HCT116 (cell line): ENCODE results near the gene PCDHB14. TPM values are rescaled to one million over a fixed set of nuclear protein-coding genes. Genes with fewer than 3 reads are reported as not detected.
"Not testable (repeated sequence)": the region's sequence is repeated elsewhere in the genome, so short reads cannot be mapped to it uniquely, and the experiment has no call there.

ENCODE experiments used
- ATAC-seq: fragments of 200-7000 bp; cut with Tn5 transposase; 2 replicates; pipeline ENCODE4 v1.9.1; 2020; ENCODE audit warnings: mild to moderate bottlenecking, moderate library complexity
- BruUV-seq: library from RNA; stranded (reverse); fragments of 400-500 nt; replicated peaks from 2 replicates; lab custom pipeline; 2021; lab: Mats Ljungman, UMichigan
- CTCF ChIA-PET: fragments of 300-600 bp; sonication (Branson Sonifier 250); formaldehyde crosslinking; loops from one replicate; lab custom pipeline; 2021; ENCODE audit warnings: antibody characterized with exemption; lab: Charles Lee
- POLR2A ChIA-PET: fragments of 300-600, 350-600 bp; sonication (Branson Sonifier 250); formaldehyde crosslinking; loops from one replicate; lab custom pipeline; 2021; ENCODE audit warnings: antibody characterized with exemption; lab: Charles Lee
- RAD21 ChIA-PET, 2 experiments: fragments of 300-600 bp; sonication (Branson Sonifier 250); formaldehyde crosslinking; loops; one replicate each; lab custom pipeline; 2023; ENCODE audit warnings: low total read pairs in 2 of 2; ENCODE audit not compliant: uncharacterized antibody in 2 of 2, unreplicated experiment in 2 of 2, low non-redundant PET in 1 of 2; lab: Charles Lee
- DNase-seq: peaks from one replicate; pipeline ENCODE4 v3.0.0-alpha.2; 2010; ENCODE audit warnings: low read depth, low spot score
- H2AFZ ChIP-seq: fragments of 200-600 bp; shearing (Covaris generic), sonication (generic); 2 replicates; pipeline ENCODE4 v1.6.1; 2017; ENCODE audit warnings: low read depth, mixed run types, mixed read lengths, antibody characterized with exemption, low read length; ENCODE audit not compliant: poor library complexity, severe bottlenecking
- H3K27ac ChIP-seq: 2 replicates; pipeline ENCODE4 v1.5.1; 2012; ENCODE audit warnings: low read depth, low read length
- H3K27me3 ChIP-seq: fragments of 200-600 bp; sonication (generic); 2 replicates; pipeline ENCODE4 v1.6.1; 2016; ENCODE audit warnings: mixed run types, low read length, mixed read lengths; ENCODE audit not compliant: insufficient read depth
- H3K36me3 ChIP-seq, 2 experiments: fragments of 200-500 bp in 1 of 2; fragments of 200-600 bp in 1 of 2; sonication (Bioruptor generic) in 1 of 2; sonication (generic) in 1 of 2; 2 replicates each; pipeline versions ENCODE4 v1.5.1 to v1.6.1; 2014 to 2016; ENCODE audit warnings: low read length in 2 of 2, inconsistent platforms in 1 of 2, mixed read lengths in 1 of 2, mixed run types in 1 of 2; ENCODE audit not compliant: insufficient read depth in 2 of 2, control insufficient read depth in 1 of 2
- H3K4me1 ChIP-seq, 2 experiments: fragments of 200-600 bp in 1 of 2; sonication (generic) in 1 of 2; 2 replicates each; pipeline versions ENCODE4 v1.5.1 to v1.6.1; 2012 to 2017; ENCODE audit warnings: low read length in 2 of 2, inconsistent platforms in 1 of 2, mild to moderate bottlenecking in 1 of 2, mixed read lengths in 1 of 2, mixed run types in 1 of 2, moderate library complexity in 1 of 2; ENCODE audit not compliant: insufficient read depth in 2 of 2, control insufficient read depth in 1 of 2
- H3K4me2 ChIP-seq: fragments of 200-600 bp; sonication (generic); 2 replicates; pipeline ENCODE4 v1.6.1; 2017; ENCODE audit warnings: mixed run types, low read length, mixed read lengths
- H3K4me3 ChIP-seq, 2 experiments: fragments of 200-600 bp in 1 of 2; sonication (generic) in 1 of 2; replicated peaks in 1 of 2; 2 replicates each; pipeline ENCODE4 v1.5.1; 2011 to 2016; ENCODE audit warnings: low read length in 2 of 2, control low read depth in 1 of 2, low read depth in 1 of 2, mild to moderate bottlenecking in 1 of 2, mixed read lengths in 1 of 2, mixed run types in 1 of 2
- H3K79me2 ChIP-seq: fragments of 200-600 bp; sonication (generic); 2 replicates; pipeline ENCODE4 v1.6.1; 2017; ENCODE audit warnings: mild to moderate bottlenecking, mixed run types, low read length, moderate library complexity, mixed read lengths; ENCODE audit not compliant: insufficient read depth
- H3K9ac ChIP-seq: fragments of 200-600 bp; sonication (generic); 2 replicates; pipeline ENCODE4 v1.6.1; 2016; ENCODE audit warnings: low read length, mixed read lengths
- H3K9me2 ChIP-seq: fragments of 200-600 bp; sonication (generic), shearing (Covaris generic); 2 replicates; pipeline ENCODE4 v1.6.1; 2017; ENCODE audit warnings: mixed run types, mild to moderate bottlenecking, moderate library complexity; ENCODE audit not compliant: insufficient read depth
- H3K9me3 ChIP-seq, 2 experiments: fragments of 200-500 bp in 1 of 2; fragments of 200-600 bp in 1 of 2; sonication (Bioruptor generic) in 1 of 2; sonication (generic) in 1 of 2; 2 replicates each; pipeline ENCODE4 v1.6.1; 2014 to 2017; ENCODE audit warnings: low read length in 2 of 2, mixed read lengths in 2 of 2, inconsistent platforms in 1 of 2, low read depth in 1 of 2, mild to moderate bottlenecking in 1 of 2, mixed run types in 1 of 2, moderate library complexity in 1 of 2; ENCODE audit not compliant: control insufficient read depth in 1 of 2, insufficient read depth in 1 of 2
- H4K20me1 ChIP-seq: fragments of 200-600 bp; sonication (generic), shearing (Covaris generic); 2 replicates; pipeline ENCODE4 v1.6.1; 2017; ENCODE audit warnings: mixed run types, mild to moderate bottlenecking, moderate library complexity; ENCODE audit not compliant: insufficient read depth
- SIN3A ChIP-seq: IDR thresholded peaks from 2 replicates; pipeline ENCODE4 v1.6.1; 2012; ENCODE audit warnings: low read depth
- YY1 ChIP-seq: IDR thresholded peaks from 2 replicates; pipeline ENCODE4 v1.6.1; 2011; ENCODE audit warnings: low read length, low read depth, moderate library complexity, mild to moderate bottlenecking; ENCODE audit not compliant: insufficient replicate concordance; ENCODE audit errors: extremely low read depth
- intact Hi-C: fragments of 100-400 bp; cut with micrococcal nuclease; formaldehyde crosslinking; loops from 2 replicates; pipeline ENCODE4 v1.10.0; 2022
- total RNA-seq: library from RNA; stranded (reverse); gene quantifications from one replicate; pipeline ENCODE4 v1.2.1, GENCODE V29; 2021; ENCODE audit not compliant: unreplicated experiment

PCDHB14 gene
- total RNA-seq, 1 experiment from 2014 or later: 0.27 TPM

- no peak for TF ChIP-seq YY1
Observed at GRCh38 chr5:141192110-141192725, 30.9 kb upstream of the PCDHB14 start, which contains the start of gene PCDHB10 (continued).

- H3K4me1 ChIP-seq, intact Hi-C loops, H2AFZ ChIP-seq, H3K79me2 ChIP-seq, H3K27me3 ChIP-seq, H3K4me2 ChIP-seq, H3K9me2 ChIP-seq, H3K9ac ChIP-seq, CTCF ChIA-PET, H3K4me3 ChIP-seq, BruUV-seq, H3K27ac ChIP-seq, POLR2A ChIA-PET, H3K36me3 ChIP-seq, DNase-seq, ATAC-seq, H4K20me1 ChIP-seq, RAD21 ChIA-PET: not testable (repeated sequence)
- H3K9me3 ChIP-seq: peaks cover 0 to 11% of the 10 kb centered on the region in 2 experiments; a peak in 2 of 4 replicates
Observed at GRCh38 chr5:141194332-141194731, 28.8 kb upstream of the PCDHB14 start.

GRCh38 chr5:141196363-141196762, 26.8 kb upstream of the PCDHB14 start:
- DNase-seq (no peak), ATAC-seq (no peak)
- no TSS peak for BruUV-seq
- Histone ChIP-seq H3K9me3 (peaks cover 0 to 11% of the 10 kb centered on the region in 2 experiments; a peak in 2 of 4 replicates), H4K20me1 (no peaks in the 10 kb centered on the region), H3K27ac (no peak overlapping the region), H3K79me2 (no peaks in the 10 kb centered on the region), H2AFZ (no peak overlapping the region), H3K4me2 (no peak overlapping the region), H3K9ac (no peak overlapping the region), H3K36me3 (no peaks in the 10 kb centered on the region)
- CTCF ChIA-PET: interaction anchor here (1.3 kb wide), 1 partner anchor 9 kb away, joined by 5 read pairs; the partner anchor contains the start of gene PCDHB9
- intact Hi-C loops: no loop called here
- TF ChIP-seq SIN3A: no peak
- TF ChIP-seq, all 23 proteins: peak for 0
- no peak overlapping the region for H3K4me3 ChIP-seq
- H3K4me1 ChIP-seq: no peaks in the 10 kb centered on the region
- H3K27me3 ChIP-seq: no peaks in the 10 kb centered on the region
- ChIA-PET POLR2A (no interaction called here), RAD21 (no interaction called here)
- no peaks in the 10 kb centered on the region for H3K9me2 ChIP-seq
